Activated CD8-positive, alpha-beta memory T cell treated with anti-CD3 and anti-CD28 coated beads, Interleukin-2, amount 10 ng/mL, durations not matched to agents 7 days and 5 days (primary cell): ENCODE data around the gene GALM. TPM values are rescaled to one million over a fixed set of nuclear protein-coding genes. Genes with fewer than 3 reads are reported as not detected.
"Not testable (repeated sequence)": the region's sequence is repeated elsewhere in the genome, so short reads cannot be mapped to it uniquely, and the experiment has no call there.

Source experiments
- ATAC-seq: fragments of 150-1000 bp; cut with Tn5 transposase; one replicate; pipeline ENCODE4 v1.10.0; 2021; ENCODE audit warnings: moderate library complexity
- CTCF ChIA-PET: fragments of 350-600 bp; sonication (Branson Sonifier 250); formaldehyde crosslinking; loops from one replicate; lab custom pipeline; 2021; ENCODE audit warnings: antibody characterized with exemption; lab: Charles Lee
- DNase-seq: peaks from one replicate; pipeline ENCODE4 v3.0.0-alpha.2; 2020
- H3K27ac Mint-ChIP-seq: one replicate; pipeline ENCODE4 v1.8.0; 2021; ENCODE audit warnings: mild to moderate bottlenecking, mixed read lengths
- H3K27me3 Mint-ChIP-seq: one replicate; pipeline ENCODE4 v1.8.0; 2021; ENCODE audit warnings: mixed read lengths
- H3K36me3 Mint-ChIP-seq: one replicate; pipeline ENCODE4 v1.8.0; 2021; ENCODE audit warnings: mild to moderate bottlenecking, mixed read lengths
- H3K4me1 Mint-ChIP-seq: one replicate; pipeline ENCODE4 v1.8.0; 2021; ENCODE audit warnings: mixed read lengths
- H3K4me3 Mint-ChIP-seq: one replicate; pipeline ENCODE4 v1.8.0; 2021; ENCODE audit warnings: mild to moderate bottlenecking, moderate library complexity, mixed read lengths
- H3K9me3 Mint-ChIP-seq: one replicate; pipeline ENCODE4 v1.8.0; 2022; ENCODE audit warnings: low read depth, mixed read lengths
- total RNA-seq, 2 experiments: library from RNA; stranded (reverse); gene quantifications; one replicate each; pipeline ENCODE4 v1.2.3, GENCODE V29; 2021

Gene GALM
- total RNA-seq, 2 experiments from 2014 or later: 67.1 to 86.0 TPM

- DNase-seq (no peak), ATAC-seq (peak; percentile 2)
- Mint-ChIP-seq H3K4me1 (peaks cover 50% of the 10 kb centered on the region), H3K36me3 (peaks cover 38% of the 10 kb centered on the region), H3K27ac (peak overlapping the region; percentile 87), H3K9me3 (no peaks in the 10 kb centered on the region), H3K27me3 (no peaks in the 10 kb centered on the region), H3K4me3 (peak overlapping the region; percentile 41)
- CTCF ChIA-PET: interaction anchor here (0.8 to 12.8 kb wide), 9 partner anchors 10 to 188 kb away, joined by 3 to 147 read pairs (median 3); partner anchors contain the start of genes GALM and HNRNPLL
These were observed 57.3 kb downstream of the GALM start for GRCh38 chr2:38723173-38723572.

GRCh38 chr2:38727661-38728060 lies 61.7 kb downstream of the GALM start:
- H3K36me3 Mint-ChIP-seq: peaks cover 27% of the 10 kb centered on the region
- H3K9me3 Mint-ChIP-seq: no peaks in the 10 kb centered on the region
- CTCF ChIA-PET: interaction anchor here (1.6 to 12.8 kb wide), 2 partner anchors 13 to 147 kb away, joined by 5 to 147 read pairs; no protein-coding TSS in a partner anchor
- ATAC-seq: no peak
- peaks cover 19% of the 10 kb centered on the region for H3K4me1 Mint-ChIP-seq
- no peak overlapping the region for H3K27ac Mint-ChIP-seq
- DNase-seq: no peak
- no peaks in the 10 kb centered on the region for H3K27me3 Mint-ChIP-seq
- H3K4me3 Mint-ChIP-seq: no peak overlapping the region

DNA sequence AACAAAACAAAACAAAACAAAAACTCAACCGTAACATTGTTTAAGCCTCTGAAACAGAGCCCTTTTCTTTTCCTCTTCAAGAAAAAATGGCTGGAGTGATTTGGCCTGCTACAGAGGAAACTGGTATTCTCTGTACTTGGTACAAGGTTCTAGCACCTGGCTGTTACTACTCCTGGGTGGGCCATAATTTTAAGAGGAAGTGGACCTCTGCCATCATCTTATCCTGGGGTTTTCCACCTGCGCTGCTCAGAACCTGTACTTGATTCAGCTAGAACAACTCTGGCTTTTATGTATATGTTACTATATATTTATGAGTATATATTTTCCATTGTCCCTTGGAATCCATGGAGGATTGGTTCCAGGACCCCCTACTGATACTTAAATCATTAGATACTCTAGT lies 62.8 kb downstream of the GALM start:
- CTCF ChIA-PET: interaction anchor here (1.6 to 12.8 kb wide), 2 partner anchors 12 to 148 kb away, joined by 5 to 147 read pairs; no protein-coding TSS in a partner anchor
- Mint-ChIP-seq H3K36me3 (peaks cover 35% of the 10 kb centered on the region), H3K27me3 (no peaks in the 10 kb centered on the region), H3K9me3 (no peaks in the 10 kb centered on the region), H3K4me3 (no peak overlapping the region), H3K27ac (no peak overlapping the region), H3K4me1 (peaks cover 11% of the 10 kb centered on the region)
- DNase-seq (no peak), ATAC-seq (no peak)

DNA sequence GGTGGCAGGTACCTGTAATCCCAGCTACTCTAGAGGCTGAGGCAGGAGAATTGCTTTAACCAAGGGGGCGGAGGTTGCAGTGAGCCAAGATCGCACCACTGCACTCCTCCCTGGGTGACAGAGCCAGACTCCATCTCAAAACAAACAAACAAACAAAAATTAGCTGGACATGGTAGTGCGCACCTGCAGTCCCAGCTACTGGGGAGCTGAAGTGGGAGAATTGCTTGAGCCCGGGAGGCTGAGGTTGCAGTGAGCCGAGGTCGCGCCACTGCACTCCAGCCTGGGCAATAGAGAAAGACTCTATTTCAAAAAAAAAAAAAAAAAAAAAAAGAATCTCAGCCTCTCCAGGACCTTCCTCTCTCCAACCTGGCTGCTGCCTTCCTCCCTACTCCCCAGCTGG lies 65.2 kb downstream of the GALM start:
- DNase-seq: no peak

DNA sequence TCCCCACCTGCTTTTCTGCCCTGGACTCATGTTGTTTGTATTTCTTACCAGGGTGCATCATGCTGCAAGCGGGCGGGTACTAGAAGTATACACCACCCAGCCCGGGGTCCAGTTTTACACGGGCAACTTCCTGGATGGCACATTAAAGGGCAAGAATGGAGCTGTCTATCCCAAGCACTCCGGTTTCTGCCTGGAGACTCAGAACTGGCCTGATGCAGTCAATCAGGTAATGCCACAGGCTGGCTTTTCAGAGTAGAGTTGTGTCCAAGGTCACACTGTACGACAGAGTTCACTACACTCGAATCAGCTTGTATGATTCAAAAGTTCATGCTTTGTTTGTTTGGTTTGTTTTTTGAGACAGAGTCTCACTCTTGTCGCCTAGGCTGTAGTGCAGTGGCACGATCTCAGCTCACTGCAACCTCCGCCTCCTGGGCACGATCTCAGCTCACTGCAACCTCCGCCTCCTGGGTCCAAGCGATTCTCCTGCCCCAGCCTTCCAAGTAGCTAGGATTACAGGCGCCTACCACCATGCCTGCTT lies 65.8 kb downstream of the GALM start:
- Mint-ChIP-seq H3K4me3 (no peak overlapping the region), H3K9me3 (no peaks in the 10 kb centered on the region), H3K27ac (no peak overlapping the region), H3K27me3 (no peaks in the 10 kb centered on the region), H3K4me1 (no peaks in the 10 kb centered on the region), H3K36me3 (peaks cover 40% of the 10 kb centered on the region)
- no peak for ATAC-seq
- DNase-seq: no peak
- CTCF ChIA-PET: interaction anchor here (1.0 to 12.8 kb wide), 8 partner anchors 48 to 224 kb away, joined by 3 to 147 read pairs (median 4); no protein-coding TSS in a partner anchor

More for the DNA sequence above, 65.2 kb downstream of the GALM start:
- Mint-ChIP-seq H3K4me3 (no peak overlapping the region), H3K36me3 (peaks cover 39% of the 10 kb centered on the region), H3K27ac (peak overlapping the region; percentile 45), H3K4me1 (no peaks in the 10 kb centered on the region), H3K27me3 (no peaks in the 10 kb centered on the region), H3K9me3 (no peaks in the 10 kb centered on the region)
- CTCF ChIA-PET: interaction anchor here (1.0 to 12.8 kb wide), 6 partner anchors 47 to 196 kb away, joined by 3 to 147 read pairs (median 4); no protein-coding TSS in a partner anchor
- no peak for ATAC-seq

DNA sequence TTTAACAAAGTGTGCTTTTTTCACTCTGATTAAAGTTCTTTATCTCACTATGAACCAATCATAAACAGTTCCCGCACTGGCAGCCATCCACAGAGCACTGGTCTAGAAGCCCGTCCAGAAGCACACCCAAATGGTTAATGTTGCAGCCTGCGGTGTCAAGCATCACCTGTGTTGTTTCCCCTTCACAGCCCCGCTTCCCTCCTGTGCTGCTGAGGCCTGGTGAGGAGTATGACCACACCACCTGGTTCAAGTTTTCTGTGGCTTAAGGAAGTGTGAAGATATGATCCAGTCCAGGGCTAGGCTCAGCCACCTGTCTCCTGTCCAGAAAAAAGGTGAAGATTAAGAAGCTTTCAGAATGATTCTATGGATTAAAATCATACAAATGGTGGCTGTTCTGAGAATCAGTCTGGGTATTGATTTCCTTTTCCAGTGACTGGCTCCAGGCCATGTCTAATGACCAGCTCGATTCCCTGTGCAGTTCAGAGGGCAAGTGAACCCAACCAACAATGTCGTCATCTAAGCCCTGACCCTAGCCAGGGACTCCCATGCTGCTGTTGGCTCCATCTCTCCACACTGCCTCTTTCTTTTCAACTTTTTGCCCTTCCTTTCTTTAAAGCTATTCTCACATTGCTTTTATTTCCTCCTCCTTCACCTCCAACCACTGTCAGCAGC lies 67.5 kb downstream of the GALM start:
- peak overlapping the region; percentile 63 for H3K27ac Mint-ChIP-seq
- DNase-seq: no peak
- H3K9me3 Mint-ChIP-seq: no peaks in the 10 kb centered on the region
- no peaks in the 10 kb centered on the region for H3K27me3 Mint-ChIP-seq
- no peak for ATAC-seq
- no peak overlapping the region for H3K4me3 Mint-ChIP-seq
- CTCF ChIA-PET: interaction anchor here (0.5 to 12.8 kb wide), 10 partner anchors 10 to 214 kb away, joined by 3 to 147 read pairs (median 4); no protein-coding TSS in a partner anchor
- peaks cover 48% of the 10 kb centered on the region for H3K36me3 Mint-ChIP-seq
- no peaks in the 10 kb centered on the region for H3K4me1 Mint-ChIP-seq

DNA sequence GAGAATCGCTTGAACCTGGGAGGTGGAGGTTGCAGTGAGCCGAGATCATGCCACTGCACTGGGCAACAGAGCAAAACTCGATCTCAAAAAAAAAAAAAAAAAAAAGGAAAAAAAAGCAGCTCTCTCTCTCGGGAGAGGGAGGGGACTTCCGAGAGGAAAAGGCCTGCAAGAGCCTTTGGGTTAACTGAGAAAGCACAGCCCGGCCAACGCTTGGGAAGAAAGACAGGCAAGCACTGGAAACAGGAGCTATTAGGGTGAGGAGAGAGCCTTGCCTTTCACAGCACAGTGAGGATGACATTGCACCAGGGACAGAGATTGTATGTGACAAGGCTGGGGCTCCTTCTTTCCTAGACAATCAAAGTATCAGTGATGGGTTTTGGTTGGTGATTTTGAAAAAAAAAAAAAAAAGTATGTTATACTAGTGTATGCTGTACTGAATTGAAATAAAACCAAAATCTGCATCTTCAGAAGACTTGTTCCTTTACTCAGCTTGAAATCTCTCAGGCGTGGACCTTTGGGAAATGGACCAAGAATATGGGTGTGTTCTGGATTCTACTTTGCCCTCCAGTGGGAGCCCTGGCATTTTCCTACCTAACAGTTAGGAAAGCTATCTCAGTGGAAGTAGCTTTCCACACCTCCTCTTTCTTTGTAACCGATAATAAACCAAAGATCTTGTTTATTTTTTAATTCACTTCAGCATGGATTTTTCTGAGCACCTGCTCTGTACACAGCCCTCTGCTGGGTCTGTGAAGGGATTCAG lies 68.6 kb downstream of the GALM start:
- no peak for DNase-seq
- peaks cover 3% of the 10 kb centered on the region for H3K4me1 Mint-ChIP-seq
- no peak overlapping the region for H3K4me3 Mint-ChIP-seq
- CTCF ChIA-PET: interaction anchor here (0.6 to 3.0 kb wide), 13 partner anchors 9 to 1117 kb away, joined by 3 to 13 read pairs (median 4); partner anchors contain the start of gene HNRNPLL
- H3K9me3 Mint-ChIP-seq: no peaks in the 10 kb centered on the region
- no peaks in the 10 kb centered on the region for H3K27me3 Mint-ChIP-seq
- ATAC-seq: no peak
- peaks cover 53% of the 10 kb centered on the region for H3K36me3 Mint-ChIP-seq
- peak overlapping the region; percentile 63 for H3K27ac Mint-ChIP-seq

DNA sequence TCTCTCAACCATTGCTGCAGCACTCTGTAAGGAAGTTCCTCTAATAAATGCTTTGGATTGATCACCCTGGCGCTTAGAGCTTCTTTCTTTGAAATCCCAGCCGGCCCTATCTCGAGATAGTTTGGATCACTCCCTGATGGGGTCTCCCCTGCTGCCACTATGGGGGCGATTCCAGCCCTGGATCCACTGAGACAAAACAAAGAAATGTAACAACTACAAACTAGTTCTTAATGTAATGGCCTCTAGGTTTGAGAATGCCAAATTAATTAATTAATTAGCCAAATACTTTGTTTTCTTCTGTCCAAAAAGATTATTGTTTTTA lies 70.0 kb downstream of the GALM start:
- H3K36me3 Mint-ChIP-seq: peaks cover 53% of the 10 kb centered on the region
- no peak for ATAC-seq
- peaks cover 9% of the 10 kb centered on the region for H3K4me1 Mint-ChIP-seq
- H3K9me3 Mint-ChIP-seq: no peaks in the 10 kb centered on the region
- H3K4me3 Mint-ChIP-seq: no peak overlapping the region
- CTCF ChIA-PET: interaction anchor here (0.6 to 3.0 kb wide), 6 partner anchors 70 to 200 kb away, joined by 3 to 13 read pairs (median 4); partner anchors contain the start of gene GALM
- no peak overlapping the region for H3K27ac Mint-ChIP-seq
- no peak for DNase-seq
- H3K27me3 Mint-ChIP-seq: no peaks in the 10 kb centered on the region

GRCh38 chr2:38737000-38737698 lies 71.2 kb downstream of the GALM start:
- H3K9me3 Mint-ChIP-seq, ATAC-seq, H3K27ac Mint-ChIP-seq, H3K4me3 Mint-ChIP-seq, CTCF ChIA-PET, DNase-seq, H3K27me3 Mint-ChIP-seq: not testable (repeated sequence)
- Mint-ChIP-seq H3K4me1 (peaks cover 18% of the 10 kb centered on the region), H3K36me3 (peaks cover 55% of the 10 kb centered on the region)

DNA sequence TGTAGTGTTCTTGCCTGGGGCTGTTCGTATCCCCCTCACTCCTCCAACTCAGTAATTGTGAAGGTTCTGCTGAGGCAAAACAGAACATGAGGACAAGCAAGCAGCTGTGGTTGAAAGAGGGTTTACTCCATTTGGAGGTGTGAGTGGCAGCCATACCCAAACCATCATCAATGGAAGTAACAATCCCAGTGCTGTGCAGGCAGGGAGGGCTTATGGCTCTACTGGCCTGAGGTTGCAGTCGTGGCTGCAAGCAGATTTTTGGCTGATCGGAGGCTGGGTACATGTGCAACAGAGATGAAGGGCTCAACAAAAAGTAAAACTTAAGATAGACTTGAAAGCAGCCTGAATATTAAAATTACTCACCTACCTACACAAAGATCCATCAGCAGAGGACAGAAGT lies 72.0 kb downstream of the GALM start:
- Mint-ChIP-seq H3K9me3 (no peaks in the 10 kb centered on the region), H3K4me1 (peaks cover 24% of the 10 kb centered on the region), H3K27me3 (no peaks in the 10 kb centered on the region), H3K36me3 (peaks cover 57% of the 10 kb centered on the region), H3K27ac (no peak overlapping the region), H3K4me3 (no peak overlapping the region)
- CTCF ChIA-PET: interaction anchor here (0.7 to 1.3 kb wide), 3 partner anchors 40 to 202 kb away, joined by 4 to 5 read pairs (median 5); no protein-coding TSS in a partner anchor
- DNase-seq (no peak), ATAC-seq (no peak)

DNA sequence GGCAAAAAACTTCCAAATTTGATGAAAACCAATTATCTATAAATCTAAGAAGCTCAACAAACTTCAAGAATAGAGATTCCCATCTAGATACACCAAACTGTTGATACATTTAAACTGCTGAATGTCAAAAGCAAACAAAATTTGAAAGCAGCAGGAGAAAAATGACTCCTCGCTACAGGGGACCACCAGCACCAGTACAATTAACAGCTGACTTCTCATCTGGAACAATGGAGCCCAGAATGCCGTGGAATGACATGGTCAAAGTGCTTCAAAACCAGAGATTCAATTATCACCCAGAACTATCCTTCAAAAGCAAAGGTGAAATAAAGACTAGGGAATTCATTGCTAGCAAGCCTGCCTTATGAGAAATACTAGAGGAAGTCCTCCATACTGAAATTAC lies 73.6 kb downstream of the GALM start:
- Mint-ChIP-seq H3K27me3 (no peaks in the 10 kb centered on the region), H3K27ac (peak overlapping the region; percentile 32), H3K4me1 (peaks cover 38% of the 10 kb centered on the region), H3K4me3 (no peak overlapping the region), H3K9me3 (no peaks in the 10 kb centered on the region), H3K36me3 (peaks cover 59% of the 10 kb centered on the region)
- CTCF ChIA-PET: interaction anchor here (0.7 to 6.3 kb wide), 9 partner anchors 12 to 836 kb away, joined by 3 to 47 read pairs (median 5); no protein-coding TSS in a partner anchor
- no peak for DNase-seq
- ATAC-seq: no peak

GRCh38 chr2:38740851-38741731 lies 75.2 kb downstream of the GALM start:
- CTCF ChIA-PET: interaction anchor here (0.7 to 6.3 kb wide), 23 partner anchors 10 to 233 kb away, joined by 3 to 47 read pairs (median 4); partner anchors contain the start of genes HNRNPLL and SRSF7
- Mint-ChIP-seq H3K4me3 (no peak overlapping the region), H3K27me3 (no peaks in the 10 kb centered on the region), H3K9me3 (no peaks in the 10 kb centered on the region), H3K27ac (peak overlapping the region; percentile 72), H3K36me3 (peaks cover 68% of the 10 kb centered on the region), H3K4me1 (peaks cover 54% of the 10 kb centered on the region)
- DNase-seq (no peak), ATAC-seq (peak; percentile 13)
